Measurements from ENCODE around the gene ANO1. TPM values are rescaled to one million over a fixed set of nuclear protein-coding genes. Genes with fewer than 3 reads are reported as not detected.

Gene ANO1
- total RNA-seq, 4 donors from 2014 or later: 1.5 to 8.7 (median 4.6) TPM

DNA sequence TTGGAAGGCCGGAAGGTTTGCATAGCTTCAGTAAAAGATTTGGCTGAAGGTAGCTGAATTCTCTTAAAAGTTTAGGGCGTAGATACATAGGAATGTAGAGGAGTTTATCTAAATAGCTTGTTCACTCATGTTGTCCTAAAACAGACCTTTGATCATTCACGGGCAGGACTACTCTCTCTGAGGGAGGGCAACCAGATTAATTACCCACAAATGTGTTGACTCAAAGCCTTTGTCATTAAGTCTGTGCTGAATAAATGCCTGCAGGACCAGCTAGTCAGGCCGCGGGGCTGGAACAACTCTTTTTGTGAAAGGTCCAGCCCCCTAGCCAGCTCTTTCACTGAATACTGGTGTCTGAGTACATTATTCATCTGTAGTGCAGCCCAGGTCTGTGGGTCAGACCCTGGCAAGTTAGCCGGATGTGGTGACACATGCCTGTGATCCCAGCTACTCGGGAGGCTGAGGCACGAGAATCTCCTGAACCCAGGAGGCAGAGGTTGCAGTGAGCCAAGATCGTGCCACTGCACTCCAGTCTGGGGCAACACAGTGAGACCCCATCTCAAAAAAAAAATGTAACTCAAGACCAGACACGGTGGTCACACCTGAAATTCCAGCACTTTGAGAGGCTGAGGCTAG lies 122.2 kb downstream of the ANO1 start:
- TF ChIP-seq, protein P1, sequence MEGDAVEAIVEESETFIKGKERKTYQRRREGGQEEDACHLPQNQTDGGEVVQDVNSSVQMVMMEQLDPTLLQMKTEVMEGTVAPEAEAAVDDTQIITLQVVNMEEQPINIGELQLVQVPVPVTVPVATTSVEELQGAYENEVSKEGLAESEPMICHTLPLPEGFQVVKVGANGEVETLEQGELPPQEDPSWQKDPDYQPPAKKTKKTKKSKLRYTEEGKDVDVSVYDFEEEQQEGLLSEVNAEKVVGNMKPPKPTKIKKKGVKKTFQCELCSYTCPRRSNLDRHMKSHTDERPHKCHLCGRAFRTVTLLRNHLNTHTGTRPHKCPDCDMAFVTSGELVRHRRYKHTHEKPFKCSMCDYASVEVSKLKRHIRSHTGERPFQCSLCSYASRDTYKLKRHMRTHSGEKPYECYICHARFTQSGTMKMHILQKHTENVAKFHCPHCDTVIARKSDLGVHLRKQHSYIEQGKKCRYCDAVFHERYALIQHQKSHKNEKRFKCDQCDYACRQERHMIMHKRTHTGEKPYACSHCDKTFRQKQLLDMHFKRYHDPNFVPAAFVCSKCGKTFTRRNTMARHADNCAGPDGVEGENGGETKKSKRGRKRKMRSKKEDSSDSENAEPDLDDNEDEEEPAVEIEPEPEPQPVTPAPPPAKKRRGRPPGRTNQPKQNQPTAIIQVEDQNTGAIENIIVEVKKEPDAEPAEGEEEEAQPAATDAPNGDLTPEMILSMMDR (IDR thresholded peaks at IDR 0.05; ENCODE audit: low read depth): no peak

DNA sequence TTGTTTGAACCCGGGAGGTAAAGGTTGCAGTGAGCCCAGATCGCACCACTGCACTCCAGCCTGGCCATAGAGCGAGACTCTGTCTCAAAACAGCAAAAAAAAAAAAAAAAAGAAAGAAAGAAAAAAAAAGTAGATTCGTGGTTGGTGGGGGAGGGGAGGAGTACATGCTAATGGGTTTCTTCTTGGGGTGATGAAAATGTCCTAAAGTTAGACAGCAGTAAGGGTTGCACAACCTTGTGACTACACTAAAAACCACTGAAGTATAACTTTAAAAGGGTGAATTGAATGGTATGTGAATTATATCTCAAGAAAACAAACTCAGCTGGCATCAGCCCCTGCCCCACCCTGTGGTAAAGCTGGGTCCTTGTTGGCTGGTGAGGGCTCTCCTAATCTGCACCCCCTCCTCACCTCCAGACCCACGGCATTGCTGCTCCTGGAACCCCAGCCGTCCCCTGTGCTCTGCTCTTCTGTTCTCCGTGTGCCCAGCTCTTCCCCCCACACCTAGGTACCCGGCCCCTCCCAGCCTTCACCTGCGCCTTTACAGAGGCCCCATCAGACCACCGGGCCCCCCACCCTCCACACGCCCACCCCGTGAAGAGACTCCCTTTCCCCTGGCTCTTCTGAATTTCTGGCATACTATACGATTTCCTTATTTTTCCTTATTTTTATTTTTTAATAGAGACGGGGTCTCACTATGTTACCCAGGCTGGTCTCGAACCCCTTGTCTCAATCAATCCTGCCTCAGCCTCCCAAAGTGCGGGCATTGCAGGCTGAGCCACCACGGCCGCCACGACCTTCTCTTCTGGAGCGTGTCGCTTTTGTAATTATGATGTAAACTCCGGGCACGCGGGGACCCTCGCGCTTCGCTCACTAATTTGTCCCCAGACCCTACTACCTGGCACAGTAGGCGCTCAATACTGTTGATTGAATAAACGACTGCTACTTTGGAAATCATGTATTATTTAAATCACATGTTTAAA lies 124.1 kb downstream of the ANO1 start:
- TF ChIP-seq, protein P1 (IDR thresholded peaks at IDR 0.05; ENCODE audit: low read depth): no peak

DNA sequence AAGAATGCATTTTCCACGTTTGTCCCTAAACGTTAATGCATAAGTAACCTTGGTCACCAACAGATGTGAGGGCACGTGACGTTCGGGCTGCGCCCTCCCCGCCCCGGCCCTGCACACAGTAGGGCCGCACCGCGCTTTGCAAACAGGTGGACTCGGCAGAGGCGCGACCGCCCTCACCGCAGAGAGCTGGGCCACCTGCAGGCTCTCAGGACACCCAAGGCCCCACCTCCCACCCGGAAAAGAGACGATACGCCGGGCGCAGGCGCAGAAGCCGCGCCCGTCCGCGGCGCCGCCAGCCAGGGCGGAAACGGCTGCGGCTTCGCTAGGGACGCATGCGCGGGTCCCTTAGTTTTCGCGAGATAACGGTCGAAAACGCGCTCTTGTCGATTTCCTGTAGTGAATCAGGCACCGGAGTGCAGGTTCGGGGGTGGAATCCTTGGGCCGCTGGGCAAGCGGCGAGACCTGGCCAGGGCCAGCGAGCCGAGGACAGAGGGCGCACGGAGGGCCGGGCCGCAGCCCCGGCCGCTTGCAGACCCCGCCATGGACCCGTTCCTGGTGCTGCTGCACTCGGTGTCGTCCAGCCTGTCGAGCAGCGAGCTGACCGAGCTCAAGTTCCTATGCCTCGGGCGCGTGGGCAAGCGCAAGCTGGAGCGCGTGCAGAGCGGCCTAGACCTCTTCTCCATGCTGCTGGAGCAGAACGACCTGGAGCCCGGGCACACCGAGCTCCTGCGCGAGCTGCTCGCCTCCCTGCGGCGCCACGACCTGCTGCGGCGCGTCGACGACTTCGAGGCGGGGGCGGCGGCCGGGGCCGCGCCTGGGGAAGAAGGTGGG lies 125.0 kb downstream of the ANO1 start, which contains the start of gene FADD:
Gene FADD, plus strand, starts transcription at position 377 of the 831 bp plus-strand sequence. Its CDS starts 164 bp downstream, at position 541.
- TF ChIP-seq, protein P1 (IDR thresholded peaks at IDR 0.05; ENCODE audit: low read depth): no peak

DNA sequence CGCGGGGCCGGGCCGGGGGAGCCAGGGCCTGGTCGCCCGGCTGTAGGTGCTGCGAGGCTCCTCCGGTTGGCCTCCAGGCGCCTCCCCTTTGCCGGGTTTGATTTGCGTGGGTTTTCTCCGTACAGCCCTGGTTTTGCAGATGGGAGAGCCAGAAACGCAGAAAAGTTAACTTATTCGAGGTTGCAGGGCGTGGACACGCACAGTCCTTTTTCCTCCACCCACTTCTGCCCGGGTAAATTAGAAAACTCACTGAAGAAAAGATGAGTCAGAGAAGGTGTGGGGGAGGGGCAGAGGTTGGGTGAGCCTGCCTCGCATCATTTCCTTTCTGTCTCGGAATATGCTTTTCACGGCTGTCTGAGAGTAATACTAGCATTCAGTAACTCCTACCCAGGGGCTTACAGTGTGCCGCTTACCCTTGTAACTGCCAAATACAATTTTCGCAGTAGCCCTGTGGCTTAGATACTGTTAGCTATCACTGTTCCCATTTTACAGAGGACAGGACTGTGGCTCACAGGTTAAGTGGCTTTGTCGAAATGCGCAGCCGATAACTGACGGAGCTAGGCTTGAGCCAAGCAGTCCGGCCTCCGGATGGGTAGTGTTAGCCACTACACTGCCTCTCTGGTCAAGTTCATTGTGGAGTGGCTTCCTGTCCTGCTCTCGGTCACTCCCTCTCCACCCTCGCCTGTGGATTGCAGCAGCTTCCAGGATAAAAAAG lies 125.8 kb downstream of the ANO1 start:
- TF ChIP-seq, protein P1 (IDR thresholded peaks at IDR 0.05; ENCODE audit: low read depth): no peak

DNA sequence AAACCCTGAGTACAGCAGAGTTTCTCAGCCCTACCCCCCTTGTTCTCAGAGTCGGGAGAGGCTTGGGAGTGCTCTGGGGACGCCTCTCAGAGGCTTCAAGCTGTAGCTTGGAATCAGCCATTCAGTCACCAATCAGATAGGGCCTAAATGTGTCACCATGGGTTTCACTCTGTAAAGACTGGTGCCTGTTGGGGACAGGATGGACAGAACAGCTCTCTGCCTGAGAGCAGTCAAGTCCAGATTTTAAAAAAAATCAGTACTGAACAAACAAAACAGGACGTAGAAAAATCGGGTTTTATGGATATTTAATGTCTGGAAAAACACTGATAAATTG lies 126.3 kb downstream of the ANO1 start:
- TF ChIP-seq, protein P1 (IDR thresholded peaks at IDR 0.05; ENCODE audit: low read depth): no peak

DNA sequence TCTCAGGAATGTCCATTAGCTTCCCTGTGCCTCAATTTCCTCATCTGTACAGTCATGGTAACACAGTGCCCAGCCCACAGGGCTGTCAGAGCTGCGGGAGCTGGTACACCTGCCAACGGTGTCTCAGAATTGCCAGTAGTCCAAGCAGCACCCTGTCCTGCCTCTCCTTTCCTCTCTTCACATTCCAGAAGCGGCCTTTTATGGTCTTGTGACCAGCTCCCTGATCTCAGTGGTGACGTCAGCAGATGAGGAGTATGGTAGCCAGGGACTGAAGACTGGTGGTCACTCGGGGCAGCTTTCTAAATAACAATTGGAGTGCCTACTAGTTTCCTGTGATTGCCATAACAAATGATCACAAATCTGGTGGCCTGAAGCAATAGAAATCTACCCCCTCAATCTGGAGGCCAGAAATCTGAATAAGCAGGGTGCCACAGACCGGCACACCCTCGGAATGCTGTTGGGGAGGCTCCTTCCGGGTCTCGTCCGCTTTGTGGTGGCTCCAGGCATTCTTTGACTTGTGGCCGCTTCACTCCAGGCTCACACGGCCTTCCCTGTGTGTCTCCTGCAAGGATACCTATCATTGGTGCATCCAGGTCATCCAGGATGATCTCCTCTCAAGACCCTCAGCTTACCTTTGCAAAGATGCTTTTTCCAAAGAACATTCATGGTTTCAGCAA lies 127.1 kb downstream of the ANO1 start:
- TF ChIP-seq, protein P1 (IDR thresholded peaks at IDR 0.05; ENCODE audit: low read depth): no peak

All from subcutaneous adipose tissue (tissue), 4 donors.